ENCODE results near the gene KDM2A.
"Not testable (repeated sequence)": the region's sequence is repeated elsewhere in the genome, so short reads cannot be mapped to it uniquely, and the experiment has no call there.

Gene KDM2A

DNA sequence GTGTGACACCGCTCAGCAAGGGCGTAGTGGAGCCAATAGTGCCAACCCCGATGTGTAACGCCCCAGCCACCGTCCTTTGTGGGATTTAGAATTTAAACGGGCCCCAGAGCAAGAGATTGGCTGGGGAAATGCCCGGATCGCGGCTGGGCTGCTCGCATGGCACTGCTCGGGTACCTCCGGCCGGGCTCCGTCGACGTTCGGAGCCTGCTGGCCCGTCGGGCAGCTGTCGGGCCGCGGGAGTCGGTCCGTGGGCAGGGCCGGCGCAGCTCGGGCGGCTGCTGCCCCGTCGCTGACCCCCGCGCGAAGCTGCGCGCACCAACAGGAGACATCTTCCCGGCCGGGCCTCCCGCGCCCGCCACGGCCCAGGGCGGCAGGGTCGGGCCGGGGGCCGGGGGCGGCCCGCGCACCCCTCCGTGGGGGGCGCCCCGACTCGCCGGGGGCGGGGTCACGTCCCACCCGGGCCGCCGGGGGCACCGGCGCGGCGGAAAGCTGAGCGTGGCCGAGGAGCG lies 1.3 kb upstream of the KDM2A start:
- TF ChIP-seq, protein P1, sequence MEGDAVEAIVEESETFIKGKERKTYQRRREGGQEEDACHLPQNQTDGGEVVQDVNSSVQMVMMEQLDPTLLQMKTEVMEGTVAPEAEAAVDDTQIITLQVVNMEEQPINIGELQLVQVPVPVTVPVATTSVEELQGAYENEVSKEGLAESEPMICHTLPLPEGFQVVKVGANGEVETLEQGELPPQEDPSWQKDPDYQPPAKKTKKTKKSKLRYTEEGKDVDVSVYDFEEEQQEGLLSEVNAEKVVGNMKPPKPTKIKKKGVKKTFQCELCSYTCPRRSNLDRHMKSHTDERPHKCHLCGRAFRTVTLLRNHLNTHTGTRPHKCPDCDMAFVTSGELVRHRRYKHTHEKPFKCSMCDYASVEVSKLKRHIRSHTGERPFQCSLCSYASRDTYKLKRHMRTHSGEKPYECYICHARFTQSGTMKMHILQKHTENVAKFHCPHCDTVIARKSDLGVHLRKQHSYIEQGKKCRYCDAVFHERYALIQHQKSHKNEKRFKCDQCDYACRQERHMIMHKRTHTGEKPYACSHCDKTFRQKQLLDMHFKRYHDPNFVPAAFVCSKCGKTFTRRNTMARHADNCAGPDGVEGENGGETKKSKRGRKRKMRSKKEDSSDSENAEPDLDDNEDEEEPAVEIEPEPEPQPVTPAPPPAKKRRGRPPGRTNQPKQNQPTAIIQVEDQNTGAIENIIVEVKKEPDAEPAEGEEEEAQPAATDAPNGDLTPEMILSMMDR (IDR thresholded peaks at IDR 0.05; ENCODE audit: low read depth, low read length): no peak
- no peak for DNase-seq (ENCODE audit: extremely low read depth, low read depth)

DNA sequence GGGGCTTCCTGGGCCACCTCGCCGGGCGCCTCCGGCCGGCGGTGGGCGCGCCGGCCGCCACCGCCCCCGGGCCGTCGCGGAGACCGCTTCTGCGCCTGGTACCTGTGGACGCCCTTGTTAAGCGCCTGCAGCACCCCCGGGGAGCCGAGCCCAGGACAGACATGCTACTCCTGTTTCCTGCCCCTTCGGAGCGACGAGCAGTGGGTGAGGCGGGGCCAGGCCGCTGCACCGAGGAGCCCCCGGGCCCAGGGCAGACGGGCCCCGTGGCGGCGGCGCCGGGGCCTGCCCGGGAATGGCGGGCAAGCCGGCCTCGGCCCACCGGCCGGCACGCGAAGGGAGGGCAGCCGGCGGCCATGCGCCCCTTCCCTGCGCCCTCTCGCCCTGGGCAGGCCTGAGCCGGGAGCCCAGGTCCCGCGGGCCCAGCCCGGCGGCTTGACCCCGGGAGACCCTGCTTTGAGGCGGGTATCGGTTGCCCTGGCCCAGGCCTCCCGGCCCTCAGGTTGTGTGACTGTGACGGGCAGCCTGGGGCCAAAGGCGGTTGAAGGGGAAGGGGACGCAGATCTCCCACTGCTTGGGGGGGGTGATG lies 789 bp upstream of the KDM2A start:
- TF ChIP-seq, protein P1 (IDR thresholded peaks at IDR 0.05; ENCODE audit: low read depth, low read length): no peak
- no peak for DNase-seq (ENCODE audit: extremely low read depth, low read depth)

DNA sequence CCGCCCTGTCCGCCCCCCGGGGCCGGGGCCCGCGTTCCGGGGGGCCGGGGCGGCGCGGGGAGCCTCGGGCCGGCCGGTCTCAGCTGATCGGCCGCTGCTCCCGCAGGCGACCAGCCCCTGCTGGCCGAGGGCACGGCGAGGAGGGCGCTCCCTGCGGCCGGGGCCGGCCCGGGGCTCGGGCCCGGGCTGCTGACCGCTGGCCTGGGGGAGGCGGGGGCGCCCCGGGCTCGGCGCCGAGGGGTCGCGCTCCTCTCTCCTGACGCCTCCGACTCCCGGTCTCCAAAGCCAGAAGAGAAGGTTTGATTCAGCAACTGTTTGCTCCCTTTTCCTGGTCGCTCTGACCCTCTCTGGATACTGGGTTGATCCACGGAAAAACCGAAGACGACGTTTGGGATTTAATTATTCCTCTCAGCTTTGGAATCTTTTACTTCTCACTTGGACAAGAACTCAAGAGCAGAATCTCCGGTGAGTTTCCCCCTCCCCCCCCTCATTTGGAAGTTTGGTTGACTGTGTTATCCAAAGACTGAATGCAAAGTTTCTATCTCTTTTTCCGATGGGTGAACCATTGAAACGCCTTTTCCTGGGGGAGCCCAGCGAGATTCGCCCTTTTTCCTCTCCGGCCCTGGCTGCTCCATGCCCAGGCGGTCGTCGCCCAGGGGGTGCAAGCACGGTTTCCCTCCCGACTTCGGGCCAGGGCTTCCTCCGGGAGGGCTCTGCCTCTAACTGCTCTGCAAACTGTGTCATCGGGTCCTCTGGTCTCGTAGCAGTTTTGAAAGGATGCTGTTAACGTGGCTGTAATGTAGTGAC lies 725 bp downstream of the KDM2A start:
- DNase-seq (ENCODE audit: extremely low read depth, low read depth): no peak

DNA sequence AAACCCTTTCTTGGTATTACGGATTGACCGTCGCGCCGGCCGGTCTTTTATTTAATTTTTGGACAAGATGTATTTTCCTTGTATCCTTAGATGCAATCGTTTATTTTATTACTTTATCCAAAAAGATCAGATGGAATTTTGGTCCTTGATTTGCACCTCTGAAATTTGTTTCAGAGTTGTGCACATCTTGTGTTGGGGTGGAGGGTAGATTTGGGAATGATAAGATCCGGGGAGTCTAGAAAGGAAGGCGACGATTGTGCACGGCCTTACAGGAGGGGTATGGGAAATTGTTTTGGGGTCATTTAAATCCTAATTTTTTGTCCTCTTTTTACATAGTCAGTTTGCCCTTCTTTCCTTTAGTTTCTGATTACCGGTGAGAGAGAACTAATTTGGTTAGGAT lies 1.4 kb downstream of the KDM2A start:
- no peak for DNase-seq (ENCODE audit: extremely low read depth, low read depth)
- TF ChIP-seq, protein P1 (IDR thresholded peaks at IDR 0.05; ENCODE audit: low read depth, low read length): no peak

More for the DNA sequence above, 725 bp downstream of the KDM2A start:
- TF ChIP-seq, protein P1 (IDR thresholded peaks at IDR 0.05; ENCODE audit: low read depth, low read length): no peak

DNA sequence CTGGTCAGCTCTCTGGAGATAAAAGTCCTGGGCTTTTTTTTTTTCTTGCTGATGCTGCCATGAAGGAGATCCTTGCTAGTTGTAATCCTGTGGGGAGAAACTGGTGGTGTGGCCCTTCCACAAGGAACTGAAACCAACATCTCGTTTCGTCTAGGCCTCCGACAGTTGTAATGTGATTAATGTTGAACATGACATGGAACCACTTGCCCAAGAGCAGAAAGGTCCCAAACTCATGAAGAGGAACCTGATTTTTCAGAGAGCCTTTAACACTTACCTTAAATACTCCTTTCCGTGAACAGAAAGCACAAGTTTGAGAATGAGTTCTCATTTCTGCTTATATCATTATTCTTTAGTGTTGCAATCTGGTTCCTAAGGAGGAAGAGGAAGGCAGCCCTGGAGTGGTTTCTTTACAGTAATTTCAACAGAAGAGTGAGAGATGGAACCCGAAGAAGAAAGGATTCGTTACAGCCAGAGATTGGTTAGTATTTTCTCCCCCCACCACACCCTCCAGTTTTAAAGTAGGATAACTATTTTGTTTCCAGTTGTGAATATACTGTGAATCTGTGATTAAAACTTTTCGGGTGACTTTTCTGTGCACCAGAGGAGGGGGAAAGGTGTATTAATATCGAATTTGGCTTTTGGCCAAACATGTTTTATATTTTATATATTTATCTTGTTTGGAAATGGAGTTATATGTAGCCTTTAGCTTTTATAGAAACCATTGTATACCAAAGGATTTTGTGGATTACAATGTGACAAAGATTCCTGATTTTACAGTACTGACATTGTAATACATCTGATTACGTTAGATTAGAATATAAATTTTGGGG lies 2.0 kb downstream of the KDM2A start:
- TF ChIP-seq, protein P1 (IDR thresholded peaks at IDR 0.05; ENCODE audit: low read depth, low read length): no peak
- DNase-seq (ENCODE audit: extremely low read depth, low read depth): no peak

DNA sequence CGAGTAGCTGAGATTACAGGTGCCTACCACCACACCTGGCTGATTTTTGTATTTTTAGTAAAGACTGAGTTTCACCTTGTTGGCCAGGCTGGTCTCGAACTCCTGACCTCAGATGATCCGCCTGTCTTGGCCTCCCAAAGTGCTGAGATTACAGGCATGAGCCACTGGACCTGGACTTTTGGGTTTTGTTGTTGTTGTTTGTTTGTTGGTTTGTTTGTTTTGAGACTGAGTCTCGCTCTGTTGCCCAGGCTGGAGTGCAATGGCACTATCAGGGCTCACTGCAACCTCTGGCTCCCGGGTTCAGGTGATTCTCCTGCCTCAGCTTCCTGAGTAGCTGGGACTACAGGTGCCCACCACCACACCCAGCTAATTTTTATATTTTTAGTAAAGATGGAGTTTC lies 4.7 kb downstream of the KDM2A start:
- DNase-seq (ENCODE audit: extremely low read depth, low read depth): not testable (repeated sequence)

DNA sequence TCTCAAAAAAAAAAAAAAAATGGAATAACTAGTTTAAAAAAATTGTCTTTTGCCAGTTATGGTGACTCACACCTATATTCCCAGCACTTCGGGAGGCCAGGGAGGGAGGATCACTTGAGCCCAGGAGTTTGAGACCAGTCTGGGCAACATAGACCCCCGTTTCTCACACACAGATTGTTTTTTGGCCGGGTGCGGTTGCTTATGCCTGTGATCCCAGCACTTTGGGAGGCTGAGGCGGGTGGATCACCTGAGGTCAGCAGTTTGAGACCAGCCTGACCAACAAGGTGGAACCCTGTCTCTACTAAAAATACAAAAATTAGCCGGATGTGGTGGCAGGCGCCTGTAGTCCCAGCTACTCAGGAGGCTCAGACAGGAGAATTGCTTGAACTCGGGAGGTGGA lies 7.2 kb downstream of the KDM2A start:
- not testable (repeated sequence) for DNase-seq (ENCODE audit: extremely low read depth, low read depth)

DNA sequence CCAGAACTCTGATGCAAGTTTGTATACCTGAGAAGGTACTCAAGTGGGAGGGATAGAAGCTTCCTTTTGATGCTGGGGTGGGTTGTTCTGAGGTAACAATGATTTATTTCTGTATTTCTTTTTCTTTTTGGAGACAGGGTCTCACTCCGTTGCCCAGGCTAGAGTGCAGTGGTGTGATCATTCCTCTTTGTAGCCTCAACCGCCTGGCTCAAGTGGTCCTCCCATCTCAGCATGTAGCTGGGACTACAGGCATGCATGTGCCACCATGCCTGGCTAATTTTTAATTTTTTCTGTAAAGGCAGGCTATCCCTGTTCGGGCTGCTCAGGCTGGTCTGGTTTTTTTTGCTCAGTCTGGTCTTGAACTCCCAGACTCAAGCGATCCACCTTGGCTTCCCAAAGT lies 7.9 kb downstream of the KDM2A start:
- no peak for DNase-seq (ENCODE audit: extremely low read depth, low read depth)
- TF ChIP-seq, protein P1 (IDR thresholded peaks at IDR 0.05; ENCODE audit: low read depth, low read length): no peak

DNA sequence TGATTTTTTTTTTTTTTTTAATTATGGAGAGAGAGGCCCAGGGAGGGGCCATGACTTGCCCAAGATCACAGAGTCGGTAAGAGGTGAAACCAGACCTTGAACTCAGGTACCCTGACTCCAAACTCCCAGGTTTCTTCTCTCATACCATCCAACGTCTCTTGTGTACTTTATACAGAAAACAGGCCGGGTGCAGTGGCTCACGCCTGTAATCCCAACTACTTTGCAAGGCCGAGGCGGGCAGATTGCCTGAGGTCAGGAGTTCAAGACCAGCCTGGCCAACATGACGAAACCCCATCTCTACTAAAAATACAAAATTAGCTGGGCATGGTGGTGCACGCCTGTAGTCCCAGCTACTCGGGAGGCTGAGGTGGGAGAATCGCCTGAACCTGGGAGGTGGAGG lies 11.8 kb downstream of the KDM2A start:
- not testable (repeated sequence) for DNase-seq (ENCODE audit: extremely low read depth, low read depth)

Measured in AG09319 (cell line).